ENCODE measurements around the gene CARS1. TPM values are rescaled to one million over a fixed set of nuclear protein-coding genes. Genes with fewer than 3 reads are reported as not detected.

The CARS1 gene
- total and polyA plus RNA-seq, 2 of the 4 experiments (the other 2 are of a cell fraction), result 72.7 to 78.3 TPM

DNA sequence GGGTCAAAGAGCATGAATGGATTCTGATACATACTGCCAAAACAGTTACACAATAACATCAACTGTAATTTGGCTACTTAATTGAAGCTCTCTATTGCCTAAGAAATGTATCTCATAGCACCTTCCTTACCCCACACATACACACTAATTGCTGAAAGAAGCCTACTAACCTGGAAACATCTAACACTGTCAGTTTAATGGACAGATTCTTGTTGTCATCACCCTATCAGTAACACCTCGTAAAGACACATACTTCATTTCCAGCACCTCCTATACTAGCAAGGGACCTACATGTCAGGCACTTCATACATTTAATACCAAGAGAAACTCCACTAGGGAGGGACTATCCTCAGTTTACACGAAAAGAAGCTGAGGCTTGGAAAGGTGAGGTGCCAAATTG lies 75.0 kb downstream of the CARS1 start:
- ChIA-PET POLR2A (ENCODE audit: unreplicated experiment) (no interaction called here), CTCF (no interaction called here)

More for the DNA sequence above, 75.0 kb downstream of the CARS1 start:
- H4K91ac ChIP-seq (ENCODE audit: insufficient read depth, low read depth, low read length), result no peak overlapping the region
- DNase-seq (no peak), ATAC-seq (ENCODE audit: low read depth) (no peak)
- no TSS peak for BruUV-seq (replicated peaks)
- peaks cover 16% of the 10 kb centered on the region for H3K36me3 ChIP-seq (ENCODE audit: control insufficient read depth, insufficient read depth, low read length)
- H3K9ac ChIP-seq (ENCODE audit: low read depth, low read length), result no peak overlapping the region
- 0 out of 2 replicates have a peak, but pooled peaks cover 13% of the 10 kb centered on the region for H3K9me1 ChIP-seq (ENCODE audit: insufficient read depth, low read length)
- H2BK15ac ChIP-seq (ENCODE audit: low read depth, low read length), result no peak overlapping the region
- H3K14ac ChIP-seq (replicated peaks; ENCODE audit: low read depth, low read length), result no peak overlapping the region
- no peak overlapping the region for H2BK5ac ChIP-seq (ENCODE audit: low read depth, low read length, poor library complexity, severe bottlenecking)
- H4K8ac ChIP-seq (ENCODE audit: low read depth in 2 of 2, low read length in 2 of 2), result no peak overlapping the region
- no peak overlapping the region for H3K18ac ChIP-seq (ENCODE audit: low read depth, low read length)
- H3K4me1 ChIP-seq (ENCODE audit: control insufficient read depth, insufficient read depth, low read length), result no peaks in the 10 kb centered on the region
- H4K20me1 ChIP-seq (ENCODE audit: insufficient read depth, low read length), result peaks cover 79% of the 10 kb centered on the region
- H3K56ac ChIP-seq (ENCODE audit: extremely low read depth, insufficient read depth, low read length), result no peak overlapping the region
- no peaks in the 10 kb centered on the region for H3K9me3 ChIP-seq (ENCODE audit: control insufficient read depth, insufficient read depth, low read length)
- no peak overlapping the region for H2AK5ac ChIP-seq (ENCODE audit: low read depth, low read length)
- H3K27ac ChIP-seq (ENCODE audit: insufficient read depth, low read length), result no peak overlapping the region
- H2AFZ ChIP-seq (replicated peaks; ENCODE audit: low read length, poor library complexity), result no peak overlapping the region
- H3K4me2 ChIP-seq (ENCODE audit: low read depth, low read length), result no peak overlapping the region
- intact Hi-C loops (cut with micrococcal nuclease) (no loop called here), in situ Hi-C loops (cut with MboI; ENCODE audit: low sequenced_read_pairs) (no loop called here), dilution Hi-C loops (cut with HindIII; ENCODE audit: low sequenced_read_pairs, unreplicated experiment) (no loop called here)
- TF ChIP-seq BHLHE40 (IDR thresholded peaks at IDR 0.05; ENCODE audit: low read depth, low read length) (no peak), CEBPB (IDR thresholded peaks at IDR 0.05; ENCODE audit: low read depth, low read length) (peak; percentile 41; the same call in 1 of the 2 replicates), FOS (IDR thresholded peaks at IDR 0.05; ENCODE audit: low read depth, low read length) (no peak), RCOR1 (IDR thresholded peaks at IDR 0.05; ENCODE audit: insufficient replicate concordance, low read length) (no peak), POLR2A (IDR thresholded peaks at IDR 0.05; ENCODE audit: low read depth, low read length) (no peak), RFX5 (IDR thresholded peaks at IDR 0.05; ENCODE audit: low read depth, low read length) (no peak), NFE2L2 (IDR thresholded peaks at IDR 0.05; ENCODE audit: low read depth, low read length) (no peak)
- H2BK120ac ChIP-seq (ENCODE audit: low read depth, low read length), result no peak overlapping the region
- no peak overlapping the region for H2BK20ac ChIP-seq (ENCODE audit: low read depth, low read length)
- no CpG with 5 or more reads among the region's 2 CpGs for WGBS, 2 experiments (ENCODE audit: extremely low coverage in 2 of 2, insufficient read length in 1 of 2)
- no peak overlapping the region for H2AK9ac ChIP-seq (replicated peaks; ENCODE audit: low read depth, low read length, poor library complexity)
- H3K23ac ChIP-seq (ENCODE audit: low read depth, low read length), result no peak overlapping the region
- no peak overlapping the region for H3K4ac ChIP-seq (ENCODE audit: low read depth, low read length)
- no peak overlapping the region for H4K5ac ChIP-seq (ENCODE audit: low read depth, low read length)
- H3K4me3 ChIP-seq (ENCODE audit: insufficient read depth, low read depth, low read length), result no peak overlapping the region
- H3K27me3 ChIP-seq (ENCODE audit: control insufficient read depth, insufficient read depth, low read length), result no peaks in the 10 kb centered on the region
- peaks cover 21 to 46% of the 10 kb centered on the region in 2 experiments for H3K79me1 ChIP-seq (ENCODE audit: low read depth in 1 of 2, low read length in 2 of 2)

All from IMR-90 (cell line).